ENCODE measurements around the gene MYMX.
"Not testable (repeated sequence)": the region's sequence is repeated elsewhere in the genome, so short reads cannot be mapped to it uniquely, and the experiment has no call there.

Gene MYMX

GRCh38 chr6:44216677-44217331 lies at the start of gene MYMX:
Gene MYMX (plus strand): TSS chr6:44216926. CDS start chr6:44217472, 546 bp downstream.
- no peak for DNase-seq

GRCh38 chr6:44167567-44167966 lies 49.2 kb upstream of the MYMX start:
- DNase-seq, result no peak

- no peak for DNase-seq
Observed at GRCh38 chr6:44169154-44169553, 47.6 kb upstream of the MYMX start.

DNA sequence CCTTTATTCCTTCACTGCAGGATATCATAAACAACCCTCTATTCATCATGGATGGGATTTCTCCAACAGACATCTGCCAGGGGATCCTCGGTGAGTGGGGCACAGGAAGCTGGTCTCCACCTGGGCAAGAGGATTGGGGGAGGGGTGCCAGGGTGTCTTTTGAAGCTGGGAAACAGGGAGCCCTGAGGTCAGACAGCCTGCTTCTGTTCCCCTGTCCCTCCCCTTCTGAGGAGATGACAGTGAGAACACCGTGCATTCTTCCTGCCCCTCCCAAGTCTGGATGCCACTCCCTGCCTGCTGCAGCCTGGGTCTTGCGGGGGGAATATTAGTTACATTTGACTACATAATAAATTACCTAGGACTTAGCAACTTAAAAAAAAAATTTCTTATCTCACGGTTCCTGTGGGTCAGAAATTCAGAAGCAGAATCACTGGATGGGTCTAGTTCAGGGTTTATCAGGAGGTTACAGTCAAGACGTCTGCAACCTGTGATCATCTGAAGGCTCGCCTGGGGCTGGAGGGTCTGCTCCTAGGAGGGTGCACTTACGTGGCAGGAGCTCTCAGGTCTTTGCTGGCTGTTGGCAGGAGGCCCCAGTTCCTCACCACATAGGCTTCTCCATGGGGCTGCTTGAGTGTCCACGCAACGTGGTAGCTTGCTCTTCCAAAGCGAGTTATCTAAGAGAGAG lies 46.7 kb upstream of the MYMX start:
- no peak for DNase-seq

DNA sequence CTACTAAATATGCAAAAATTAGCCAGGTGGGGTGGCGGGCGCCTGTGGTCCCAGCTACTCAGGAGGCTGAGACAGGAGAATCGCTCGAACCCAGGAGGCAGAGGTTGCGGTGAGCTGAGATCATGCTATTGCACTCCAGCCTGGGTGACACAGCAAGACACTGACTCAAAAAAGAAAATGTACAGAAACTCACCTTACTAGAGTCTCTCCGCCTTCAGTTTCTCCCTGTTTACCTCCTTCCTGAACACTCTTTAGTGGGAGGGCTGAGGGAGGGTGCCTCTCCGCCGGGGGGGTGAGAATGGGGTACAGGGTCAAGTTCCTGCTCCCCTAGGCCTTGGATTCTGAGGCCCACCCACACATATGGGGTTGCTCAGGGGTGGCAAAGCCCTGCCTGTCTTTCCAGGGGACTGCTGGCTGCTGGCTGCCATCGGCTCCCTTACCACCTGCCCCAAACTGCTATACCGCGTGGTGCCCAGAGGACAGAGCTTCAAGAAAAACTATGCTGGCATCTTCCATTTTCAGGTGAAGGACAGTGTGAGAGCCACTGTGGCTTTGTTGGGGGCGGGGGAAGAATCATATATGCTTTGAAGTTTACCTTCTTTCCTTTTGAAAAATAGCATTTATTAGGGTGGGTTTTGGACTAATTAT lies 44.7 kb upstream of the MYMX start:
- no peak for DNase-seq

GRCh38 chr6:44172731-44173500 lies 43.8 kb upstream of the MYMX start:
- DNase-seq, result peak; percentile 73

GRCh38 chr6:44176130-44176761 lies 40.5 kb upstream of the MYMX start:
- no peak for DNase-seq

DNA sequence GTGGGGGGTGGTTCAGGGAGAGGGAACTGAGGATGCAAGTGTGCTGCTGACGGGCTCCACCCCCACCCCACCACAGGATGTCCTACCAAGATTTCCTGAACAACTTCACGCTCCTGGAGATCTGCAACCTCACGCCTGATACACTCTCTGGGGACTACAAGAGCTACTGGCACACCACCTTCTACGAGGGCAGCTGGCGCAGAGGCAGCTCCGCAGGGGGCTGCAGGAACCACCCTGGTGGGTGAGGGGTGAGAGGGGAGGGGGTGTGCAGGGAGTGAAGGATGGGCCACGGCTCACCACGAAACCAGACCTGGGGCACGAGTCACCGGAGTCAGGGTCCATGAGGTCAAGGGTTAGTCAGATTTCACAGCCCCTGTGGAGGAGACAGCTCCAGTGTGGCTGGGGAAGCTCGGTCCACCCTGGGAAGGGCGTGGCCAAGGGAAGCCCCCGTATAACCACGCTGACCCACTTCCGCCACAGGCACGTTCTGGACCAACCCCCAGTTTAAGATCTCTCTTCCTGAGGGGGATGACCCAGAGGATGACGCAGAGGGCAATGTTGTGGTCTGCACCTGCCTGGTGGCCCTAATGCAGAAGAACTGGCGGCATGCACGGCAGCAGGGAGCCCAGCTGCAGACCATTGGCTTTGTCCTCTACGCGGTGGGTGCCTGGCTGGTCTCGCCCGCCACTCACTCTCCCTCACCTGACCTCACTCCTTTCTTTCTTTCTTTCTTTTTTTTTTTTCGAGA lies 39.8 kb upstream of the MYMX start:
- DNase-seq, result no peak

DNA sequence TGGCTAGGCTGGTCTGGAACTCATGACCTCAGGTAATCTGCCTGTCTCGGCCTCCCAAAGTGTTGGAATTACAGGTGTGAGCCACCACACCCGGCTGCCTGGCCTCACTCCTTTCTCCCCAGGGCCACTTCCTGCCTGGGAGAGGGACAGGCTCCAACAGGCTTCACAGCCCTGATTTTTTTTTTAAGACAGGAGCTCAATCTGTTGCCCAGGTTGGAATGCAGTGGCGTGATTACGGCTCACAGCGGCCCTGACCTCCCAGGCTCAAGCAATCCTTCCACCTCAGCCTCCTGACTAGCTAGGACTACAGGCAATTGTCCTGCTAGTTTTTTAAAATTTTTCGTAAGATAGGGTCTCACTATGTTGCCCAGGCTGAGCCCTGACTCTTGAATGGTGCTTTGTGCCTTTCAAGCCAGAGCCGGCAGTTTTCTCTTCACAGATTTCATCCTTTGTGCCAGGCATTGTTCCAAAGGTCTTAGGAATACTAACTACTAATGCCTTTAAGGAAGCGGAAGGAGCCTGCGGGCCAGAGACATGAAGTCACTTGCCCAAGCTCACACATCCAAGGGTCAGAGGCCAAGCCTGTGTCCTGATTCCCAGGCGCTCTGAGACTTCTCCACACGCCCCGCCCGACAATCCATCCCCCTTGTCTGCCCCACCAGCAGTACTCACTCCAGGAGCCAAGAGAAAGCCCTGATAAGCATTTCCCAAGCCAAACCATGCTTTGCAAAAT lies 38.9 kb upstream of the MYMX start:
- no peak for DNase-seq

GRCh38 chr6:44178424-44179071 lies 38.2 kb upstream of the MYMX start:
- DNase-seq, result no peak

- DNase-seq, result no peak
Observed at GRCh38 chr6:44179072-44179536, 37.6 kb upstream of the MYMX start.

- DNase-seq, result no peak
Observed at GRCh38 chr6:44179648-44180047, 37.1 kb upstream of the MYMX start.

- DNase-seq, result no peak
Observed at GRCh38 chr6:44180406-44180805, 36.3 kb upstream of the MYMX start.

- no peak for DNase-seq
Observed at GRCh38 chr6:44180886-44181285, 35.8 kb upstream of the MYMX start.

DNA sequence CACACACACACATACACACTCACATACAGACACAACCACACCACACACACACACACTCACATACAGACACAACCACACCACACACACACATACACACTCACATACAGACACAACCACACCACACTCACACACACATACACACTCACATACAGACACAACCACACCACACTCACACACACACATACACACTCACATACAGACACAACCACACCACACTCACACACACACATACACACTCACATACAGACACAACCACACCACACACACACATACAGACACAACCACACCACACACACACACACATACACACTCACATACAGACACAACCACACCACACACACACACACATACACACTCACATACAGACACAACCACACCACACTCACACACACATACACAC lies 34.9 kb upstream of the MYMX start:
- not testable (repeated sequence) for DNase-seq

GRCh38 chr6:44182911-44183390 lies 33.8 kb upstream of the MYMX start:
- DNase-seq, result no peak

GRCh38 chr6:44183783-44184182 lies 32.9 kb upstream of the MYMX start:
- no peak for DNase-seq

GRCh38 chr6:44185356-44185755 lies 31.4 kb upstream of the MYMX start:
- not testable (repeated sequence) for DNase-seq

DNA sequence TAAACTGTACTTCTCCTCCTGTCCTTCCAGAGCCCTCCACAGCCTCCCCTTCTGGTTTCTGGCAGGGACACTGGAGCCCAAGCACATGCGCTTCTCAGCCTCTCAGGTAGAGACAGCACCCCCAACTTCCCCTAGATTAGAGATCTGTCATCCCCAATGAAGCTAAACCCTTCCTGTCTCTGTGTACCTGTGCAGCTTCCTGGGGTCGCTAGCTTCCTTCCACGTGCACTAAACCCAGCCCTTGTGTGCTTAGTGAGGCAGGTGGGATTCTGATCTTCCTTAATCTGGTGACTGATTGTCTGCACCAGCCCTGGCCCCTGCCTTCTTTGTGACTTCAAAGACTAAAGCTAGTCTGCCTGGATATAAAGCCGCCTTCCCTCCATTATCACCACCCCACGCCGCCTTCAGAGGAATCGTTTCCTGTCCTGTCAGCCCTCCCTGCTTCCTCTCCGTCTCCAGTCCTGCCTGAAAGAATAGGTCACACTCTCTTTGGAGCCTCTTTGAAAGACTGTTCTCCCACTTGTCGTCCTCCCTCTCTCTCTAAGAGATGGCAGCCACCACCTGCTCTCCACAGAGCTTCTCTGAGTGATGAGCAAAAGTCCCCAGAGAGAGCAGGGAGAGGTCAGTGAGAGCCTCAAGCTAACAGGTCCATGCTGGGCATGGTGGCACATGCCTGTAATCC lies 30.6 kb upstream of the MYMX start:
- DNase-seq, result no peak

- no peak for DNase-seq
Observed at GRCh38 chr6:44186635-44187025, 30.1 kb upstream of the MYMX start.
